ENCODE measurements around the gene TUBGCP3.
A peak's percentile ranks its signal among the peaks of the same experiment; 100 is the strongest.

The TUBGCP3 gene

DNA sequence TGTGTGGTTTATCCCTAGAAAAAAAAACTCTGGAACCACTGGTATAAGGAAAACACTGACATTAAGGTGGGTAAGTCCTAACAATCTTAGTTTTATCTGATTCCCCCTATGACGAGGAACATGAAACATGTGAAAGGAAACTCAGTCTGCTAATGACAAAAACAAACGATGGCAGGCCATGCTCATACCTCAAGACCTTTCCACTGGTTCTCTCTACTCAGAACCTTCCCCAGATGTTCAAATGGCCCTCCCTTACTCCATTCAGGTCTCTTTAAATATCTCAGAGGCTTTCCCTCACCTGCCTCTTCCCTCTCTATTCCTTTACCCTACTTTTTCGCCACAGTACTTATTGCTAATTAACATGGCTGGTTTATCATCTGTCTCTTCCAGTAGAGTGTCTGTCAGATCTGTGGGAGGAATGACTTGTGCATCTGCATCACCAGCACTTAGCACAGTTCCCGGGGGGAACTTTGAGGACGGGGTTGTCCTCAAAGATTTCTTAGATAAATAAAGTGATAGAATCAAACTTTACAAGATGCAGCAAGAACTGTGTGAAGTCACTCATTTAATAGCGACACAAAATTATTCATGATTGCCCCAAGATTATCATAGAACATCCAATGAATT, 1.5 kb downstream of the TUBGCP3 start:
- Mint-ChIP-seq H3K27ac (peak overlapping the region; percentile 95), H3K4me1 (peaks cover 31% of the 10 kb centered on the region), H3K27me3 (ENCODE audit: low read depth, poor library complexity) (peaks cover 15% of the 10 kb centered on the region), H3K9me3 (peaks cover 21% of the 10 kb centered on the region), H3K4me3 (peak overlapping the region; percentile 98), H3K36me3 (ENCODE audit: low read depth) (peaks cover 40% of the 10 kb centered on the region)
- DNase-seq = no peak
- TF ChIP-seq, protein P1, sequence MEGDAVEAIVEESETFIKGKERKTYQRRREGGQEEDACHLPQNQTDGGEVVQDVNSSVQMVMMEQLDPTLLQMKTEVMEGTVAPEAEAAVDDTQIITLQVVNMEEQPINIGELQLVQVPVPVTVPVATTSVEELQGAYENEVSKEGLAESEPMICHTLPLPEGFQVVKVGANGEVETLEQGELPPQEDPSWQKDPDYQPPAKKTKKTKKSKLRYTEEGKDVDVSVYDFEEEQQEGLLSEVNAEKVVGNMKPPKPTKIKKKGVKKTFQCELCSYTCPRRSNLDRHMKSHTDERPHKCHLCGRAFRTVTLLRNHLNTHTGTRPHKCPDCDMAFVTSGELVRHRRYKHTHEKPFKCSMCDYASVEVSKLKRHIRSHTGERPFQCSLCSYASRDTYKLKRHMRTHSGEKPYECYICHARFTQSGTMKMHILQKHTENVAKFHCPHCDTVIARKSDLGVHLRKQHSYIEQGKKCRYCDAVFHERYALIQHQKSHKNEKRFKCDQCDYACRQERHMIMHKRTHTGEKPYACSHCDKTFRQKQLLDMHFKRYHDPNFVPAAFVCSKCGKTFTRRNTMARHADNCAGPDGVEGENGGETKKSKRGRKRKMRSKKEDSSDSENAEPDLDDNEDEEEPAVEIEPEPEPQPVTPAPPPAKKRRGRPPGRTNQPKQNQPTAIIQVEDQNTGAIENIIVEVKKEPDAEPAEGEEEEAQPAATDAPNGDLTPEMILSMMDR (IDR thresholded peaks at IDR 0.05) = no peak

DNA sequence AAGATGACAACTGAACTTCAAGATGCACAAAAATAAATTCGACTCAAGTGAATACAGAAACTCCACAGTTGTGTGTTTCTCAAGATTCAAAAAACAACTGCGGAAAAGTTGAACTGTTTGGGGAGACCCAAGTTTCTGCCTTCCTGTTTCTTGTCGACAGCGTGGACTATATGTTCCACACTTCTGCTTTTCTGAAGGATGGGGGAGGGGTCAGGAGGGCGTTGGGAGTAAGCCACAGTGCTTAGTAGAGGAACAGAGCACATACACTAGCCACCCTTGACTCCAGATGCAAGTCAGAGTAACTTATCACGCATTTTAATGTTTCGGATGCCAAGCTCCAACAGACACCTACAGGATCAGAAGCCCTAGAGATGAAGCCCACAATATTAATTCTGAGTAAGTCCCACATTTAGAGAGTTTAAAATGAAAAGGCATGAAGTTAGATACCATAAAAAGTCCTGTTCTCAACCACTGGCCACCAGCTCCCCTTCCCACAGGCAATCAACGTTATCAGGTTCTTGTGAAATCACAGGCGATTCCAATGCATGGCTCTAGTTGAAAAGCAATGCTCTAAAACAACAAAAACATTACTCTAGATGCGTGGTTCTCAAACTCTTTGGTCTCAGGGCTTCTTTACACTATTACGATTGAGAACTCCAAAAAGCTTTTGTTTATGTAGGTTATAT, 4.2 kb downstream of the TUBGCP3 start:
- TF ChIP-seq, protein P1 (IDR thresholded peaks at IDR 0.05) = no peak
- H3K27me3 Mint-ChIP-seq (ENCODE audit: low read depth, poor library complexity) = peaks cover 9% of the 10 kb centered on the region
- H3K36me3 Mint-ChIP-seq (ENCODE audit: low read depth) = peaks cover 62% of the 10 kb centered on the region
- H3K4me3 Mint-ChIP-seq = no peak overlapping the region
- no peak for DNase-seq
- no peak overlapping the region for H3K27ac Mint-ChIP-seq
- peaks cover 35% of the 10 kb centered on the region for H3K9me3 Mint-ChIP-seq
- peaks cover 26% of the 10 kb centered on the region for H3K4me1 Mint-ChIP-seq

DNA sequence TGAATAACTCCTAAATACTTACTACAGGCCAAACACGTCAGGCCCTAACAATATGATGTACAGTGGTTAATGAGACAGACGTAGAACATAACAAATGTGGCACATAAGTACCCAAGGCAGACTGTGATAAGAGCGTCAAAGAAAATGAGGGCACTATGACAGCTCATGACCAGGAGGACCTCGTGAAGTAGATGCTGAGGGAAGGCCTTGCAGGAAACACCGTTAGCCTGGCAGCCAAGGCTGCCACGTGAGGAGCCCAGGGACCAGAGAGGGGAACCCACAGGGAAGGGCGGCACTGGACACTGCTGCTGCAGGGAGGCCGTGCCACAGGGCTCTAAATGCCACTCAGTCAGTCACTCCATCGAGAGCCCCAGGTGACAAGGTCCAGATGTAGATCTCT, 5.7 kb downstream of the TUBGCP3 start:
- no peak for DNase-seq
- H3K36me3 Mint-ChIP-seq (ENCODE audit: low read depth) = peaks cover 74% of the 10 kb centered on the region
- H3K27ac Mint-ChIP-seq = no peak overlapping the region
- peaks cover 41% of the 10 kb centered on the region for H3K9me3 Mint-ChIP-seq
- peak overlapping the region; percentile 3 for H3K4me3 Mint-ChIP-seq
- peaks cover 10% of the 10 kb centered on the region for H3K27me3 Mint-ChIP-seq (ENCODE audit: low read depth, poor library complexity)
- TF ChIP-seq, protein P1 (IDR thresholded peaks at IDR 0.05) = no peak
- peaks cover 19% of the 10 kb centered on the region for H3K4me1 Mint-ChIP-seq

DNA sequence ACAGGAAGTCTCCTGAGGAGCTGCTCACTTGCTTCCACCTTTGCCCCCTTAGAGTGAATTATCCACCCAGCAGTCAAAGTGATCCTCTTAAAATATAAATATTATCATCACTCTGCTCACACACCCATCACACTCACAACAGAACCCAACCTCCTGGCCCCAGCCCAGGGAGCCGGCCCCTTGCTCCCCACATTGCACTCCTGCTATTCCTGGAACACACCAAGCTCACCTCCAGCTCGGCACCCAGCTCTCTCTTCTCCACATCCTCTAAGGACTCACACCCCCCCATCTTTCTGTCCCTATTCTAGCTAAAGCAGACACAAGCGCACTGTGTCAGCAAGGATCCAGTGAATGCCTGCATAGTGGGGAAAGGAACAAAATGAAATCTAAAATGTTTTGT, 7.0 kb downstream of the TUBGCP3 start:
- TF ChIP-seq, protein P1 (IDR thresholded peaks at IDR 0.05) = no peak
- no peak overlapping the region for H3K27ac Mint-ChIP-seq
- H3K27me3 Mint-ChIP-seq (ENCODE audit: low read depth, poor library complexity) = peaks cover 6% of the 10 kb centered on the region
- no peak for DNase-seq
- no peak overlapping the region for H3K4me3 Mint-ChIP-seq
- H3K9me3 Mint-ChIP-seq = peaks cover 54% of the 10 kb centered on the region
- peaks cover 79% of the 10 kb centered on the region for H3K36me3 Mint-ChIP-seq (ENCODE audit: low read depth)
- H3K4me1 Mint-ChIP-seq = peaks cover 13% of the 10 kb centered on the region

DNA sequence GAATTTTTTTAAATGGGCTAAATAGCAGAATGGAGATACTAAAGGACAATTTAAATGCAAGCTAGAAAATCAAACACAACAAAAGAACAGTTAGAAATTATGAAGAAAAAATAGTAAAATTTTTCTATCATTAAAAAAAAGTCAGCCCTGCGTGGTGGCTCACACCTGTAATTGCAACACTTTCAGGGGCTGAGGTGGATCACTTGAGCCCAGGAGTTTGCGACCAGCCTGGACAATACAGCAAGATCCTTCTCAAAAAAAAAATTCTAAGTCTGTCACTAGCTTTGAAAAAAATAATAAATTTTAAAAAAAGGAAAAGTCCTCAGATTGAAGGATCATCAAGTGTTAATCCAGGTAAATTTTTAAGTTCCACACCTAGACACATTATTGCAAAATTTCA, 7.7 kb downstream of the TUBGCP3 start:
- no peak overlapping the region for H3K4me3 Mint-ChIP-seq
- H3K4me1 Mint-ChIP-seq = peaks cover 20% of the 10 kb centered on the region
- H3K36me3 Mint-ChIP-seq (ENCODE audit: low read depth) = peaks cover 83% of the 10 kb centered on the region
- no peak overlapping the region for H3K27ac Mint-ChIP-seq
- TF ChIP-seq, protein P1 (IDR thresholded peaks at IDR 0.05) = no peak
- no peak for DNase-seq
- H3K9me3 Mint-ChIP-seq = peaks cover 58% of the 10 kb centered on the region
- H3K27me3 Mint-ChIP-seq (ENCODE audit: low read depth, poor library complexity) = peaks cover 6% of the 10 kb centered on the region
